ENCODE results near the gene IPO4. TPM values are rescaled to one million over a fixed set of nuclear protein-coding genes. Genes with fewer than 3 reads are reported as not detected.

Gene IPO4
- total RNA-seq, 1 experiment from 2014 or later = 102 TPM

GRCh38 chr14:24194873-24195185 lies 6.2 kb upstream of the IPO4 start:
- peak overlapping the region; percentile 84 for H3K4me2 ChIP-seq (ENCODE audit: low read length)
- ChIA-PET RAD21 (ENCODE audit: low non-redundant PET in 1 of 2, low total read pairs in 2 of 2, uncharacterized antibody in 2 of 2, unreplicated experiment in 2 of 2) (no interaction called here), CTCF (no interaction called here), POLR2A (interaction anchor here (1.3 to 1.9 kb wide), 2 partner anchors 12 to 19 kb away, joined by 4 to 8 read pairs; partner anchors contain the start of gene CHMP4A)
- DNase-seq (ENCODE audit: low read depth, low spot score) = no peak
- intact Hi-C loops (cut with micrococcal nuclease) = no loop called here
- H3K27me3 ChIP-seq (ENCODE audit: insufficient read depth, low read length) = no peaks in the 10 kb centered on the region
- no TSS peak for BruUV-seq (replicated peaks)
- TF ChIP-seq TCF7L2 (IDR thresholded peaks at IDR 0.05; ENCODE audit: borderline replicate concordance, extremely low read depth, insufficient read depth, insufficient read length) (no peak), CEBPB (IDR thresholded peaks at IDR 0.05; ENCODE audit: low read depth) (no peak), FOSL1 (IDR thresholded peaks at IDR 0.05; ENCODE audit: low read depth) (no peak), EGR1 (IDR thresholded peaks at IDR 0.05; ENCODE audit: low read depth) (no peak), SRF (IDR thresholded peaks at IDR 0.05; ENCODE audit: low read depth) (no peak), CBX3 (IDR thresholded peaks at IDR 0.05; ENCODE audit: low read depth) (no peak), YY1 (IDR thresholded peaks at IDR 0.05; ENCODE audit: extremely low read depth, insufficient replicate concordance, low read depth, low read length) (no peak), POLR2A (IDR thresholded peaks at IDR 0.05; ENCODE audit: borderline replicate concordance, extremely low read depth, insufficient read depth, insufficient read length) (no peak), ZFX (IDR thresholded peaks at IDR 0.05) (no peak), ELF1 (IDR thresholded peaks at IDR 0.05; ENCODE audit: borderline replicate concordance, low read depth) (no peak), SP1 (IDR thresholded peaks at IDR 0.05; ENCODE audit: low read depth) (no peak), POLR2AphosphoS5 (IDR thresholded peaks at IDR 0.05; ENCODE audit: low read depth, low read length) (no peak)
- TF ChIP-seq, protein P1, sequence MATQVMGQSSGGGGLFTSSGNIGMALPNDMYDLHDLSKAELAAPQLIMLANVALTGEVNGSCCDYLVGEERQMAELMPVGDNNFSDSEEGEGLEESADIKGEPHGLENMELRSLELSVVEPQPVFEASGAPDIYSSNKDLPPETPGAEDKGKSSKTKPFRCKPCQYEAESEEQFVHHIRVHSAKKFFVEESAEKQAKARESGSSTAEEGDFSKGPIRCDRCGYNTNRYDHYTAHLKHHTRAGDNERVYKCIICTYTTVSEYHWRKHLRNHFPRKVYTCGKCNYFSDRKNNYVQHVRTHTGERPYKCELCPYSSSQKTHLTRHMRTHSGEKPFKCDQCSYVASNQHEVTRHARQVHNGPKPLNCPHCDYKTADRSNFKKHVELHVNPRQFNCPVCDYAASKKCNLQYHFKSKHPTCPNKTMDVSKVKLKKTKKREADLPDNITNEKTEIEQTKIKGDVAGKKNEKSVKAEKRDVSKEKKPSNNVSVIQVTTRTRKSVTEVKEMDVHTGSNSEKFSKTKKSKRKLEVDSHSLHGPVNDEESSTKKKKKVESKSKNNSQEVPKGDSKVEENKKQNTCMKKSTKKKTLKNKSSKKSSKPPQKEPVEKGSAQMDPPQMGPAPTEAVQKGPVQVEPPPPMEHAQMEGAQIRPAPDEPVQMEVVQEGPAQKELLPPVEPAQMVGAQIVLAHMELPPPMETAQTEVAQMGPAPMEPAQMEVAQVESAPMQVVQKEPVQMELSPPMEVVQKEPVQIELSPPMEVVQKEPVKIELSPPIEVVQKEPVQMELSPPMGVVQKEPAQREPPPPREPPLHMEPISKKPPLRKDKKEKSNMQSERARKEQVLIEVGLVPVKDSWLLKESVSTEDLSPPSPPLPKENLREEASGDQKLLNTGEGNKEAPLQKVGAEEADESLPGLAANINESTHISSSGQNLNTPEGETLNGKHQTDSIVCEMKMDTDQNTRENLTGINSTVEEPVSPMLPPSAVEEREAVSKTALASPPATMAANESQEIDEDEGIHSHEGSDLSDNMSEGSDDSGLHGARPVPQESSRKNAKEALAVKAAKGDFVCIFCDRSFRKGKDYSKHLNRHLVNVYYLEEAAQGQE (IDR thresholded peaks at IDR 0.05; ENCODE audit: low read depth) = no peak
- no peaks in the 10 kb centered on the region for H3K9me2 ChIP-seq (ENCODE audit: insufficient read depth)
- no peak overlapping the region for H2AFZ ChIP-seq (ENCODE audit: low read depth, low read length, poor library complexity, severe bottlenecking)
- peak overlapping the region; percentile 85 to 88 for H3K4me3 ChIP-seq (replicated peaks in 1 of 2; ENCODE audit: low read depth in 1 of 2, low read length in 2 of 2)
- ATAC-seq = no peak
- H3K27ac ChIP-seq (ENCODE audit: low read depth, low read length) = peak overlapping the region; percentile 96
- peaks cover 14 to 26% of the 10 kb centered on the region in 2 experiments for H3K4me1 ChIP-seq (ENCODE audit: control insufficient read depth in 1 of 2, insufficient read depth in 2 of 2, low read length in 2 of 2)
- H3K79me2 ChIP-seq (ENCODE audit: insufficient read depth, low read length) = peaks cover 33% of the 10 kb centered on the region
- H3K9ac ChIP-seq (ENCODE audit: low read length) = peak overlapping the region; percentile 91
- no peaks in the 10 kb centered on the region for H4K20me1 ChIP-seq (ENCODE audit: insufficient read depth)
- peaks cover 12% of the 10 kb centered on the region in 2 experiments; a peak in 3 of 4 replicates for H3K36me3 ChIP-seq (ENCODE audit: control insufficient read depth in 1 of 2, insufficient read depth in 2 of 2, low read length in 2 of 2)
- H3K9me3 ChIP-seq (ENCODE audit: control insufficient read depth in 1 of 2, insufficient read depth in 1 of 2, low read depth in 1 of 2, low read length in 2 of 2) = no peaks in the 10 kb centered on the region
